Endothelial cell of umbilical vein (primary cell): ENCODE data around the gene NEURL1B. TPM values are rescaled to one million over a fixed set of nuclear protein-coding genes. Genes with fewer than 3 reads are reported as not detected.

Experiments used
- BruUV-seq: library from RNA; stranded (reverse); fragments of 400-500 nt; replicated peaks from 2 replicates; lab custom pipeline; 2021; lab: Mats Ljungman, UMichigan
- CTCF ChIA-PET: fragments of 300-600, 350-600 bp; sonication (Branson Sonifier 250); formaldehyde crosslinking; loops from one replicate; lab custom pipeline; 2021; ENCODE audit warnings: antibody characterized with exemption, inconsistent platforms; lab: Charles Lee
- POLR2A ChIA-PET: fragments of 300-600, 350-600 bp; sonication (Branson Sonifier 250); formaldehyde crosslinking; loops from one replicate; lab custom pipeline; 2021; ENCODE audit warnings: antibody characterized with exemption, inconsistent platforms; lab: Charles Lee
- DNase-seq: peaks from one replicate; pipeline ENCODE4 v3.0.0-alpha.2; 2011; ENCODE audit warnings: low read depth, low spot score
- FAIRE-seq: peaks from 2 replicates; lab custom pipeline; 2011; peaks lifted over from hg19 to GRCh38; lab: Jason Lieb, UNC
- H2AFZ ChIP-seq: 2 replicates; pipeline ENCODE4 v1.6.0; 2012; ENCODE audit warnings: low read depth, low read length, control low read depth, inconsistent platforms
- H3K27ac ChIP-seq: 2 replicates; pipeline ENCODE4 v1.5.1; 2011; ENCODE audit warnings: low read depth, mild to moderate bottlenecking, control low read depth, low read length, moderate library complexity; ENCODE audit not compliant: insufficient read depth
- H3K27me3 ChIP-seq, 2 experiments: 2 replicates each; pipeline versions ENCODE4 v1.6.0 to v1.6.1; 2011; ENCODE audit warnings: low read length in 2 of 2, mixed read lengths in 1 of 2; ENCODE audit not compliant: control insufficient read depth in 2 of 2, insufficient read depth in 2 of 2
- H3K36me3 ChIP-seq, 2 experiments: 2 replicates in 1 of 2; 3 replicates in 1 of 2; pipeline ENCODE4 v1.5.1; 2011; ENCODE audit warnings: low read length in 2 of 2, mild to moderate bottlenecking in 1 of 2, moderate library complexity in 1 of 2; ENCODE audit not compliant: control insufficient read depth in 2 of 2, insufficient read depth in 2 of 2; ENCODE audit errors: extremely low read depth in 1 of 2
- H3K4me1 ChIP-seq: 3 replicates; pipeline ENCODE4 v1.5.1; 2011; ENCODE audit warnings: mild to moderate bottlenecking, low read length; ENCODE audit not compliant: control insufficient read depth, insufficient read depth; ENCODE audit errors: extremely low read depth
- H3K4me2 ChIP-seq: 2 replicates; pipeline ENCODE4 v1.6.1; 2011; ENCODE audit warnings: low read length, control low read depth, mixed read lengths; ENCODE audit not compliant: insufficient read depth
- H3K4me3 ChIP-seq, 3 experiments: fragments of 200-600 bp in 1 of 3; sonication (generic), shearing (Covaris generic) in 1 of 3; replicated peaks in 1 of 3; 2 replicates each; pipeline ENCODE4 v1.5.1; 2011 to 2016; ENCODE audit warnings: control low read depth in 3 of 3, low read length in 3 of 3, mild to moderate bottlenecking in 2 of 3, inconsistent platforms in 1 of 3, low read depth in 1 of 3, moderate library complexity in 1 of 3; ENCODE audit not compliant: insufficient read depth in 1 of 3
- H3K79me2 ChIP-seq: 2 replicates; pipeline ENCODE4 v1.6.0; 2012; ENCODE audit warnings: low read length, inconsistent platforms; ENCODE audit not compliant: control insufficient read depth, insufficient read depth
- H3K9ac ChIP-seq: replicated peaks from 2 replicates; pipeline ENCODE3; 2011; ENCODE audit warnings: low read length, control low read depth; ENCODE audit not compliant: insufficient read depth; ENCODE audit errors: extremely low read depth
- H3K9me1 ChIP-seq: replicated peaks from 3 replicates; pipeline ENCODE4 v1.6.0; 2011; ENCODE audit warnings: mild to moderate bottlenecking, low read length; ENCODE audit not compliant: control insufficient read depth, insufficient read depth; ENCODE audit errors: extremely low read depth
- H3K9me3 ChIP-seq: replicated peaks from 2 replicates; pipeline ENCODE4 v1.5.1; 2012; ENCODE audit warnings: low read length, inconsistent platforms; ENCODE audit not compliant: control insufficient read depth, insufficient read depth
- H4K20me1 ChIP-seq: replicated peaks from 2 replicates; pipeline ENCODE3; 2011; ENCODE audit warnings: mild to moderate bottlenecking, low read length; ENCODE audit not compliant: control insufficient read depth, insufficient read depth; ENCODE audit errors: extremely low read depth
- CTCF ChIP-seq, 2 donors: IDR thresholded peaks; 1 replicate in 1 of 2; 2 replicates in 1 of 2; pipeline ENCODE4 v1.5.1; 2011; ENCODE audit warnings: low read length in 2 of 2, mild to moderate bottlenecking in 2 of 2, moderate library complexity in 2 of 2, control low read depth in 1 of 2, inconsistent platforms in 1 of 2, low read depth in 1 of 2; ENCODE audit not compliant: insufficient read depth in 1 of 2; ENCODE audit errors: extremely low read depth in 1 of 2
- EZH2 ChIP-seq: IDR thresholded peaks from 2 replicates; pipeline ENCODE4 v1.6.1; 2012; ENCODE audit warnings: borderline replicate concordance, low read depth, mild to moderate bottlenecking, moderate library complexity, low read length, inconsistent platforms; ENCODE audit not compliant: severe bottlenecking
- FOS ChIP-seq: IDR thresholded peaks from 2 replicates; pipeline ENCODE4 v1.6.1; 2011; ENCODE audit warnings: mild to moderate bottlenecking, low read length, moderate library complexity, borderline replicate concordance; ENCODE audit not compliant: insufficient read depth
- GATA2 ChIP-seq: IDR thresholded peaks from 2 replicates; pipeline ENCODE4 v1.7.0; 2011; ENCODE audit warnings: low read depth, mild to moderate bottlenecking, moderate library complexity, mixed read lengths, low read length; ENCODE audit not compliant: insufficient read length, insufficient read depth
- JUN ChIP-seq: IDR thresholded peaks from 2 replicates; pipeline ENCODE4 v1.6.1; 2011; ENCODE audit warnings: borderline replicate concordance, low read depth; ENCODE audit not compliant: insufficient read length, insufficient read depth
- MAX ChIP-seq: IDR thresholded peaks from 2 replicates; pipeline ENCODE4 v1.6.1; 2011; ENCODE audit not compliant: insufficient read depth, insufficient read length
- MYC ChIP-seq: IDR thresholded peaks from one replicate; pipeline ENCODE4 v1.6.1; 2011; ENCODE audit warnings: mild to moderate bottlenecking, low read depth, low read length
- POLR2A ChIP-seq: IDR thresholded peaks from 2 replicates; pipeline ENCODE4 v1.6.1; 2012; ENCODE audit warnings: low read depth, mild to moderate bottlenecking, control low read depth, low read length
- POLR2AphosphoS5 ChIP-seq: IDR thresholded peaks from 2 replicates; pipeline ENCODE4 v1.6.1; 2012; ENCODE audit warnings: low read depth, mild to moderate bottlenecking, control low read depth, low read length, moderate library complexity; ENCODE audit not compliant: insufficient read depth
- dilution Hi-C: fragments of 300-500 bp; cut with MboI; formaldehyde crosslinking; loops from one replicate; pipeline ENCODE4 v1.15.0; 2019; ENCODE audit warnings: low sequenced_read_pairs; ENCODE audit not compliant: extremely low pct_ligation_motif_present
- intact Hi-C: fragments of 100-400 bp; cut with micrococcal nuclease; formaldehyde crosslinking; loops from one replicate; pipeline ENCODE4 v1.10.0; 2022
- polyA plus RNA-seq, 4 experiments: library from polyadenylated mRNA; depleted of rRNA in 3 of 4; stranded (reverse) in 3 of 4; unstranded in 1 of 4; fragments of >200 nt; gene quantifications; 2 replicates each; pipeline versions ENCODE4 v1.2.1 to v1.2.3, GENCODE V29; 2011 to 2012; ENCODE audit warnings: missing spikeins in 1 of 4
- total RNA-seq: library from RNA; stranded (reverse); gene quantifications from 2 replicates; pipeline ENCODE4 v1.2.3, GENCODE V29; 2021

The NEURL1B gene
- total and polyA plus RNA-seq, 2 donors (not counting 3 experiments of a cell fraction or from before 2014, with no cell fraction given): 0.44 to 1.6 TPM

GRCh38 chr5:172689218-172689572 lies 48.1 kb downstream of the NEURL1B start:
- no TSS peak for BruUV-seq
- no peaks in the 10 kb centered on the region for H3K9me3 ChIP-seq
- FAIRE-seq (no peak), DNase-seq (no peak)
- TF ChIP-seq FOS (no peak), MAX (no peak), CTCF (IDR thresholded peaks at IDR 0.05; ENCODE audit: extremely low read depth in 1 of 2, insufficient read depth in 1 of 2, low read depth in 1 of 2, low read length in 2 of 2) (no peak), MYC (no peak)
- ChIA-PET POLR2A (no interaction called here), CTCF (no interaction called here)
- peaks cover 0 to 7% of the 10 kb centered on the region in 2 experiments for H3K27me3 ChIP-seq
- H4K20me1 ChIP-seq: no peaks in the 10 kb centered on the region
- no peak overlapping the region for H3K4me3 ChIP-seq
- peaks cover 5% of the 10 kb centered on the region for H3K4me1 ChIP-seq
- H3K36me3 ChIP-seq: no peaks in the 10 kb centered on the region
- dilution Hi-C loops: no loop called here
- intact Hi-C loops: no loop called here
- no peak overlapping the region for H3K27ac ChIP-seq
- H3K4me2 ChIP-seq: no peak overlapping the region
- no peak overlapping the region for H2AFZ ChIP-seq
- no peak overlapping the region for H3K9ac ChIP-seq
- no peaks in the 10 kb centered on the region for H3K79me2 ChIP-seq
- no peaks in the 10 kb centered on the region for H3K9me1 ChIP-seq

GRCh38 chr5:172689801-172690200 lies 48.7 kb downstream of the NEURL1B start:
- peaks cover 5% of the 10 kb centered on the region for H3K4me1 ChIP-seq
- no TSS peak for BruUV-seq
- no peaks in the 10 kb centered on the region for H4K20me1 ChIP-seq
- DNase-seq: no peak
- CTCF ChIA-PET: no interaction called here
- intact Hi-C loops (no loop called here), dilution Hi-C loops (no loop called here)
- H3K27ac ChIP-seq: no peak overlapping the region
- no peaks in the 10 kb centered on the region for H3K36me3 ChIP-seq
- peaks cover 0 to 2% of the 10 kb centered on the region in 2 experiments for H3K27me3 ChIP-seq
- no peak overlapping the region for H2AFZ ChIP-seq
- no peak overlapping the region for H3K4me3 ChIP-seq
- no peak for TF ChIP-seq FOS
- no peak for TF ChIP-seq CTCF (IDR thresholded peaks at IDR 0.05; ENCODE audit: extremely low read depth in 1 of 2, insufficient read depth in 1 of 2, low read depth in 1 of 2, low read length in 2 of 2)
- TF ChIP-seq GATA2: no peak
- TF ChIP-seq MAX: no peak
- TF ChIP-seq MYC: no peak
- no peak for TF ChIP-seq JUN
- TF ChIP-seq POLR2AphosphoS5: no peak
- TF ChIP-seq POLR2A: no peak
- no peak for TF ChIP-seq EZH2
- H3K79me2 ChIP-seq: no peaks in the 10 kb centered on the region
- no peak overlapping the region for H3K9ac ChIP-seq
- H3K4me2 ChIP-seq: no peak overlapping the region
- H3K9me1 ChIP-seq: no peaks in the 10 kb centered on the region
- no peaks in the 10 kb centered on the region for H3K9me3 ChIP-seq
- no peak for FAIRE-seq
- POLR2A ChIA-PET: no interaction called here
